Epithelial cell of esophagus (primary cell): ENCODE data around the gene DIP2C.
"Not testable (repeated sequence)": the region's sequence is repeated elsewhere in the genome, so short reads cannot be mapped to it uniquely, and the experiment has no call there.

Experiments
- DNase-seq: peaks from one replicate; pipeline ENCODE4 v3.0.0; 2010; ENCODE audit warnings: low read depth
- H3K4me3 ChIP-seq: 2 replicates; pipeline ENCODE4 v1.5.1; 2011; ENCODE audit warnings: mild to moderate bottlenecking, low read length, control low read depth
- CTCF ChIP-seq: IDR thresholded peaks from 2 replicates; pipeline ENCODE4 v1.5.1; 2011; ENCODE audit warnings: low read depth, mild to moderate bottlenecking, low read length, control low read depth, inconsistent platforms; ENCODE audit not compliant: insufficient read depth; ENCODE audit errors: missing control alignments

Gene DIP2C

DNA sequence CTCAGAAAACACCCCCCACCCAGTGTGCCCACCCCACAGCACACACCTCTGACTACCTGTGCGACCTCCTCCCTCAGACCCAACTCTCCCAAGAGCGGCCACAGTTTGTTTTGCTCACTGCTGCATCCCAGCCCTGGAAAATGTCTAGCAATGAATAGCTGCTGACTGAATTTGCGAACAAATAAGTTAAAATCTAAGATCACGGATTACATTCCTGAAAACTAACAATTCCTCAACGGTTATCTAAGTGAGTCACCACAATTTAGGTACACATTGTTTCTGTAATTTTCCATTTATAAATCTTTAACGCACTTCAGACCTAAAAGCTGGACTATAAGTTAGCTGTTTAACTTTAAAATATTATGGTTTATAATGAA lies 319.0 kb downstream of the DIP2C start:
- no peak for DNase-seq
- TF ChIP-seq CTCF: no peak
- H3K4me3 ChIP-seq: no peak overlapping the region

DNA sequence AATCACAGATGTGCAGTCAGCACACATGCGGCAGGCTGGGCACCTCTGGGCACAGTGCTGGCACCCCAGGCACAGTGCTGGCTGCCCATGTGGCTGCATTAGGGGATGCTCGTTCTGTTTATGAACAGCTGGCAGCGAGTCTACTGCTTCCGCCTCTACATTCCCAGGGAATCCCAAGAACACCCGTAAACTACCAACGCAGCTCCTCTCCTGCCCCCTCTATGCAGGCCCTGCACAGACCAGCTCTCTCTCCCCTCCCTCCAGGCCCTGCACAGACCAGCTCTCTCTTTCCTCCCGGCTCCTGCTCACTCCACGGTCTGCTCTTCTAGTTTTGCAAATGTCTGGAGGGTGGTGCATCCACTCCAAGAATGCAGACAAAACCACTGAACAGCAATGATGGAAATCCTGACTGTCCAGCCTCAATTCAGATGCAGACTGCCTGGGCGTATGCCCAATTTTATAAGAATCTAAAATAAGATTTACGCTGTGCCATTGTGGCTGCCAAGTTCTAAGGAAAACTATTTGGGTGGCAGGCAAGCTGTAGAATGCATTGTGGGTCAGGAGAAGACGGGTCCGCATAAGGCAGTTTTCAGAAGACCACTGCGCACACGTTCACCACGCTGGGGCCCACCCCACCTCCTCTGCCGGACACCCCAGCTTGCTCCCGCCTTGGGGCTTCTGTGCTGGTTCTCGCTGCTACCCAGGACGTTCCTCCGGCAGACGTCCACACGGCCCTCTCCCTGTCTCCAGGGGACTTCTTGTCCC lies 319.6 kb downstream of the DIP2C start:
- TF ChIP-seq CTCF: no peak
- DNase-seq: no peak
- no peak overlapping the region for H3K4me3 ChIP-seq

GRCh38 chr10:369221-369683 lies 320.2 kb downstream of the DIP2C start:
- H3K4me3 ChIP-seq: no peak overlapping the region
- DNase-seq: no peak
- no peak for TF ChIP-seq CTCF

DNA sequence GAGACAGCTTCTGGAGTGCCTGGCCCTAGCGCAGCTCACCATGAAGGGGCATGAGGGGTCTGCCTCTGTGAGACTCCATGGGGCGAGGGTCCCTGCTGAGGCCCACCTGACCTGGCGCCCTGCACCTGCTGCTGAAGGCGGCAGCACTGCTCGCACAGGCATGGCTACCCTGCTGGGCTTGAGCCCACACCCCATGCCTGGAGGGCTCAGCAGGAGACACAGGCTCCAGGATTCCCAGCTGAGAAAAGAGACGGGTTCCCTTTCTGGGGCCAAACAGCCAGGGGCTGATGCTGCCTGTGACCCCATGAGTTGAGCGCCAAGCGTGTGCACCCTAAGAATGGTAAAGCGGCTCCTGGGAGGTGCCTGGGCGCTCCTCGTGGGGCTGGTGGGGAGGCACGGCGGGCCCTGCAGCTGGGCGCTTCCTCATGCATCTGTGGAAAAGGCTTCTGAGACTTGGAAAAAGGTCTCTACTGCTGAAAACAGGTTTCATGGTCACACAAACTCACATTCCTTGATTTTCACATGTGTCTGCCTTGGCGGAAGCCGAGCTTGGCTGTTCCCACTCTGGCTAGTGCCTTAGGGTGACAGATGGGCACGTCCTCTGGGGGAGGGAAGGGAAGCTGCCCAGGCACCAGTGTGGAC lies 320.8 kb downstream of the DIP2C start:
- no peak for TF ChIP-seq CTCF
- no peak overlapping the region for H3K4me3 ChIP-seq
- no peak for DNase-seq

- H3K4me3 ChIP-seq, DNase-seq: not testable (repeated sequence)
Observed at GRCh38 chr10:368107-368506, 321.4 kb downstream of the DIP2C start.

DNA sequence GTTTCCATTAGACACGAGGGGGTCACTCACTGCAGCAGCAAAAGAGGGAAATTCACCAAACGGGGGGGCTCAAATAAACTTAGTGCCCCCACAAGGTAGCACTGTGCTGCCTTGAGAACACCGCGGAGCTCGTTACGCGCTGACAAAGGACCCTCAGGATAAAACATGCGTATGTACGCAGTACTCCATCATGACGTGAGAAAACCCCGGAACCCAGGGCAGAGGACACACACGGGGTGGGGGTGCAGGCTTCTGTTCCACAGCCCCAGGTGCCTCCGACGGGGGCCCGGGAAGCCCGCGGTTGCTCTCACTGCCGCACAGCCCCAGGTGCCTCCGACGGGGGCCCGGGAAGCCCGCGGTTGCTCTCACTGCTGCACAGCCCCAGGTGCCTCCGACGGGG lies 321.8 kb downstream of the DIP2C start:
- no peak for TF ChIP-seq CTCF
- no peak overlapping the region for H3K4me3 ChIP-seq
- no peak for DNase-seq

- DNase-seq: no peak
- H3K4me3 ChIP-seq: no peak overlapping the region
- no peak for TF ChIP-seq CTCF
Observed at GRCh38 chr10:366186-366585, 323.3 kb downstream of the DIP2C start.
